Esophagus (tissue), 2 donors: ENCODE data around the gene SLC25A25. TPM values are rescaled to one million over a fixed set of nuclear protein-coding genes. Genes with fewer than 3 reads are reported as not detected.
"Not testable (repeated sequence)": the region's sequence is repeated elsewhere in the genome, so short reads cannot be mapped to it uniquely, and the experiment has no call there.

Experiments
- H3K27ac ChIP-seq, 2 donors: one replicate each; pipeline ENCODE4 v1.5.1; 2013; ENCODE audit warnings: low read depth in 2 of 2, mild to moderate bottlenecking in 2 of 2, inconsistent platforms in 1 of 2, low read length in 1 of 2, moderate library complexity in 1 of 2
- H3K27me3 ChIP-seq, 2 donors: one replicate each; pipeline ENCODE4 v1.6.1; 2013; ENCODE audit warnings: low read length in 2 of 2, control low read depth in 1 of 2, mild to moderate bottlenecking in 1 of 2; ENCODE audit not compliant: insufficient read depth in 2 of 2, control insufficient read depth in 1 of 2
- H3K36me3 ChIP-seq, 2 donors: one replicate each; pipeline ENCODE4 v1.6.1; 2013; ENCODE audit warnings: low read length in 1 of 2; ENCODE audit not compliant: control insufficient read depth in 2 of 2, insufficient read depth in 2 of 2
- H3K4me1 ChIP-seq, 2 donors: one replicate each; pipeline ENCODE4 v1.6.1; 2013; ENCODE audit warnings: low read length in 1 of 2; ENCODE audit not compliant: control insufficient read depth in 2 of 2, insufficient read depth in 2 of 2
- H3K4me3 ChIP-seq, 2 donors: one replicate each; pipeline ENCODE4 v1.5.1; 2013; ENCODE audit warnings: low read length in 2 of 2, mild to moderate bottlenecking in 2 of 2, low read depth in 1 of 2, moderate library complexity in 1 of 2
- H3K9me3 ChIP-seq, 2 donors: one replicate each; pipeline ENCODE4 v1.6.1; 2013; ENCODE audit warnings: mild to moderate bottlenecking in 2 of 2, low read depth in 1 of 2, low read length in 1 of 2, moderate library complexity in 1 of 2; ENCODE audit not compliant: control insufficient read depth in 2 of 2, insufficient read depth in 1 of 2
- WGBS, 2 donors: extraction: QIAGEN DNeasy Blood & Tissue Kit; methylation state at CpG; one replicate each; pipeline ENCODE4 v1.1.7; 2013; 5-methylcytosine and 5-hydroxymethylcytosine counted together
- polyA plus RNA-seq, 2 donors: library from polyadenylated mRNA; stranded (reverse); fragments of 200-250 nt; gene quantifications; one replicate each; pipeline ENCODE4 v1.2.3, GENCODE V29; 2013
- donor health status: healthy with polysubstance abuse.
- donor health status: Bipolar disorder and iron deficiency.

Gene SLC25A25
- polyA plus RNA-seq, 2 donors: 9.6 to 10.0 TPM

DNA sequence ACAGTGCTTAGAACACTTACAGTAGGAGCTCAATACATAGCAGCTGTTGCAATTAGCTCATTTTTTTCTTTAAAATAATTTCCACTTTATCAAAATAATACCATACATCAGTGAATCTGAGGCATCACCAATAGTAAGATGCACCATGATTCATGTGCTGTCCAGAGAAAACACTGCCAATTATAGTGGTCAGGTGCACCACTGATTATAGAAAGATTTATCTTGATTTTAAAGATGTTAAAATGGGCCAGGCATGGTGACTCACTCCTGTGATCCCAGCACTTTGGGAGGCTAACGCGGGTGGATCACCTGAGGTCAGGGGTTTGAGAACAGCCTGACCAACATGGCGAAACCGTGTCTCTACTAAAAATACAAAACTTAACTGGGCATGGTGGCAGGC is 40.3 kb upstream of the SLC25A25 start:
- Histone ChIP-seq H3K4me1 (no peaks in the 10 kb centered on the region), H3K36me3 (no peaks in the 10 kb centered on the region), H3K27me3 (no peaks in the 10 kb centered on the region), H3K27ac (no peak overlapping the region), H3K4me3 (no peak overlapping the region), H3K9me3 (no peaks in the 10 kb centered on the region)
- 87% methylated on average over 4 of the region's 4 CpGs for WGBS, 2 donors

DNA sequence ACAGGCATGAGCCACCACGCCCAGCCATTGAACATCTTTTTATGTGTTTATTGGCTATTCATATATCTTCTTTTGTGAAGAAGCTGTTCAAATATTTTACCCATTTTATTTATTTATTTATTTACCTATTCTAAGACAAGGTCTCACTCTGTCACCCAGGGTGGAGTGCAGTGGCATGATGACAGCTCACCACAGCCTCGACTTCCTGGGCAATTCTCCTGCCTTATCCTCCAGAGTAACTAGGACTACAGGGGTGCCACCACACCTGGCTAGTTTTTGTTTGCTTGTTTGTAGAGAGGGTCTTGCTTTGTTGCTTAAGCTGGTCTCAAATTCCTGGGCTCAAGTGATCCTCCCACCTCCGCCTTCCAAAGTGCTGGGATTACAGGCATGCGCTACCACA is 34.4 kb upstream of the SLC25A25 start:
- Histone ChIP-seq H3K36me3 (no peaks in the 10 kb centered on the region), H3K27me3 (no peaks in the 10 kb centered on the region), H3K4me1 (peaks cover 2 to 8% of the 10 kb centered on the region in 2 donors), H3K27ac (peak overlapping the region in 1 of 2 donors; percentile 71), H3K4me3 (no peak overlapping the region), H3K9me3 (no peaks in the 10 kb centered on the region)
- 74 to 80% methylated on average over 4 of the region's 4 CpGs for WGBS, 2 donors

DNA sequence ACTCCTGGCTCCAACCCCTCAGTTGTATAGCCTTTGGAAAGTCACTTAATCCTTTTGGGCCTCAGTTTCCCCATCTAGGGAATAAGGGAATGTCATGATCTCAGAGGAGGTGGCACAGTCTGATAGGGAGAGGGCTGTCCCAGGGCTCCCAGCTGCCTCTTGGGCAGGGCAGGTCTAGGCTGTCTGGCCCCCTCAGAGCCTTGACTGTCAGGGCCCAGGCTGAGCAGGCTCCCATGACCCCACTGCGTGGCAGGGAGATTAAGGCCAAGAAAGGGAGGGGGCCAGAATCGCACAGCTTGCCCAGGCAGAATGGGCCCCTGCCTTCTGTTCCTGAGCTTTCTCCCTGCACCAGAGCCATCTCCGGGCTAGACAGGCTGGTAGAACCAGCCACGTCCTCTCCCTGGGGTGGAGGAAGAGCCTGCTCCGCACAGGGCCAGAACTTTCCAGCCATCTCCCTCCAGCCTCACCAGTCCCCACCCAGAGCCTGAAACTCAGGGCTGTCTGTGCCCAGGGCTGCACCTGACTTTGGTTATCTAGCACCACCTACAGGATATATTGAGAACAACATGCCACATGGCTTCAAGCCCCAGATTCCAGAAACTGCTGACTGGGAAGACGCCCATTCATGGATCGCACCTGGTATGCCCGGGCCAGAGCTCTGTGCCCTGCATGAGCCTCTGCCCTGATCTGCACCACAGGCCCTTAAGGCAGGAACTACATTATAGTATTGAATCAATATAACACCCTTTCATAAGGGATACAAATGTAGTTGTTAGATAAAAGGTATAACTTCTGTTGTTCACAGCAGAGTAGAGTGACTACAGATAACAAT is 33.0 kb upstream of the SLC25A25 start:
- Histone ChIP-seq H3K27ac (peak overlapping the region; percentile 75 to 77), H3K4me1 (peaks cover 2 to 8% of the 10 kb centered on the region in 2 donors), H3K4me3 (no peak overlapping the region), H3K27me3 (no peaks in the 10 kb centered on the region), H3K9me3 (no peaks in the 10 kb centered on the region), H3K36me3 (no peaks in the 10 kb centered on the region)
- WGBS, 2 donors: 22% methylated on average over 8 of the region's 8 CpGs

DNA sequence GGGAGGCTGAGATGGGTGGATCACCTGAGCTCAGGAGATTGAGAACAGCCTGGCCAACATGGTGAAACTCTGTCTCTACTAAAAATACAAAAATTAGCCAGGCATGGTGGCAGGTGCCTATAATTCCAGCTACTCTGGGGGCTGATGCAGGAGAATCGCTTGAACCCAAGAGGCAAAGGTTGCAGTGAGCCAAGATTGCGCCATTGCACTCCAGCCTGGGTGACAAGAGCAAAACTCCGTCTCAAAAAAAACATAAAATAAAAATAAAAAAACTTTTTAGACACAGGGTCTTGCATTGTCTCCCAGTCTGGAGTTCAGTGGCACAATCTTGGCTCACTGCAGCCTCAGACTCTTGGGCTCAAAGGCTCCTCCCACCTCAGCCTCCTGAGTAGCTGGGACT is 31.5 kb upstream of the SLC25A25 start:
- 87 to 90% methylated on average over 3 of the region's 3 CpGs for WGBS, 2 donors
- not testable (repeated sequence) for H3K9me3 ChIP-seq, H3K36me3 ChIP-seq, H3K4me3 ChIP-seq, H3K27ac ChIP-seq, H3K4me1 ChIP-seq, H3K27me3 ChIP-seq

DNA sequence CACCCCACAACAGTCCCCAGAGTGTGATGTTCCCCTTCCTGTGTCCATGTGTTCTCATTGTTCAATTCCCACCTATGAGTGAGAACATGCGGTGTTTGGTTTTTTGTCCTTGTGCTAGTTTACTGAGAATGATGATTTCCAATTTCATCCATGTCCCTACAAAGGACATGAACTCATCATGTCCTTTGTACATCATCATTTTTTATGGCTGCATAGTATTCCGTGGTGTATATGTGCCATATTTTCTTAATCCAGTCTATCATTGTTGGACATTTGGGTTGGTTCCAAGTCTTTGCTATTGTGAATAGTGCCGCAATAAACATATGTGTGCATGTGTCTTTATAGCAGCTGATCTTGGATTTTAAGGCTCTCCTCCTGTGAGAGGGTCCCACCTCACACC is 27.2 kb upstream of the SLC25A25 start:
- WGBS, 2 donors: 61 to 90% methylated on average over 3 of the region's 3 CpGs

DNA sequence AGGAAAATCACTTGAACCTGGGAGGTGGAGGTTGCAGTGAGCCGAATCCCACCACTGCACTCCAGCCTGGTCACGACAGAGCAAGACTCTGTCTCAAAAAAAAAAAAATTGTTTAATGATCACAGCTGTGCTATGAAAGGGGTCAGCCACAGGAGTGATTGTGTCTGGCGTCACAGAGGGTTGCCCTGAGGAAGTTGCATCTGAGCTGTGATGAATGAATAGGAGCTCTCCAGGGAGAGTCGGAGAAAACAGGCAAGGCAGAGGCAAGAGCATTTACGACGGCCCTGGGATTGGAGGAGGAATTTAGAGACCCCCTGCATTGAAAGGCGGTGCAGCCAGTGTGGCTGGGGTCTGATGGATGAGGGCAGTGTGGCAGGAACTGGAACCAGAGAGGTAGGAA is 26.0 kb upstream of the SLC25A25 start:
- Histone ChIP-seq H3K4me1 (no peaks in the 10 kb centered on the region), H3K27ac (no peak overlapping the region), H3K36me3 (no peaks in the 10 kb centered on the region), H3K27me3 (no peaks in the 10 kb centered on the region), H3K4me3 (no peak overlapping the region), H3K9me3 (no peaks in the 10 kb centered on the region)
- 86 to 88% methylated on average over 7 of the region's 7 CpGs for WGBS, 2 donors

More for the DNA sequence above, 27.2 kb upstream of the SLC25A25 start:
- H3K4me1 ChIP-seq, H3K27ac ChIP-seq, H3K9me3 ChIP-seq, H3K36me3 ChIP-seq, H3K4me3 ChIP-seq, H3K27me3 ChIP-seq: not testable (repeated sequence)

DNA sequence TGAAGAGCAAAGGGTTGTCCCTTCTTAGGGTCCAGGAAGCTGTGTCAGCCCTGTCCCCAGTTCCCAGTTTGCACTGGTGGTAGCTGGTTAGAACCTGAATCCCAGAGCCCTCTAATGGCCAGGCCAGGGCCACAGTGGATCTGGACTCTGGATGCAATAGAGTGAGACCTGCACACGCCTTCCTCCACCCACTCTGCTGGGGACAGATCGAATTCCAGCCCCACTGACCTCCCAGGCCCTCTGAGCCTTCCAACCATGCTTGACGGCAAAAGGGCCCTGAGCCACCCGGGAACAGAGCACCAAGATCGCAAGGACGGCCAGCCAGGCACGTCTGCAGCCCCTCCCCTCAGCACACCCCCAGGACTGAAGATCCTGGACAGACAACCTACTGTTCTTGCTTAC is 24.6 kb upstream of the SLC25A25 start:
- no peak overlapping the region for H3K27ac ChIP-seq
- no peaks in the 10 kb centered on the region for H3K36me3 ChIP-seq
- H3K27me3 ChIP-seq: no peaks in the 10 kb centered on the region
- 55 to 64% methylated on average over 7 of the region's 7 CpGs for WGBS, 2 donors
- H3K4me3 ChIP-seq: no peak overlapping the region
- no peaks in the 10 kb centered on the region for H3K4me1 ChIP-seq
- H3K9me3 ChIP-seq: no peaks in the 10 kb centered on the region

DNA sequence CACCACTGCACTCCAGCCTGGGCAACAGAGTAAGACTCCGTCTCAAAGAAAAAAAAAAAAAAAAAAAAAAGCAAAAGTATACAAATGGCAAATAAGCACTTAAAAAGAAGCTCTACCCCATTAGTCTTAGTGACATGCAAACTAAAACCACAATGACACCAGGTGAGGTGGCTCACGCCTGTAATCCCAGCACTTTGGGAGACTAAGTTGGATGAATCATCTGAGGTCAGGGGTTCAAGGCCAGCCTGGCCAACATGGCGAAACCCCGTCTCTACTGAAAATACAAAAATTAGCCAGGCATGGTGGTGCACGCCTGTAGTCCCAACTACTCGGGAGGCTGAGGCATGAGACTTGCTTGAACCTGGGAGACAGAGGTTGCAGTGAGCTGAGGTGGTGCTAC is 22.6 kb upstream of the SLC25A25 start:
- H3K4me1 ChIP-seq, H3K36me3 ChIP-seq, H3K27ac ChIP-seq, H3K27me3 ChIP-seq, H3K9me3 ChIP-seq, H3K4me3 ChIP-seq: not testable (repeated sequence)
- WGBS, 2 donors: 80 to 82% methylated on average over 6 of the region's 6 CpGs

DNA sequence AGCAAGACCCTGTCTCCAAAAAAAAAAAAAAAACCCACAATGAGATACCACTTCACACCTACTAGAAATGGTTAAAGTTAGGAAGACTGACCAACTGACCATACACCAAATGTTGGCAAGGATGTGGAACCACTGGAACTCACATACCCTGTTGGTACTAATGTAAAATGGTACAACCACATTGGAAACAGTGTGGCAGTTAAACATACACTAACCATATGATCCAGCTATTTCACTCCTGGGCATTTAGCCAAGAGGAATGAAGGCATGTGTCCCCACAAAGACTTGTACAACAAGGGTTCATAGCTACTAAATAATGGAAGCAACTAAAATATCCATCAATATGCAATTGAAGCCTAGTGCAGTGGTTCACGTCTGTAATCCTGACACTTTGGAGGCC is 22.2 kb upstream of the SLC25A25 start:
- peaks cover 0 to 3% of the 10 kb centered on the region in 2 donors for H3K4me1 ChIP-seq
- H3K27ac ChIP-seq: no peak overlapping the region
- H3K36me3 ChIP-seq: no peaks in the 10 kb centered on the region
- 81 to 83% methylated on average over 1 of the region's 1 CpG for whole genome bisulfite sequencing, 2 donors
- H3K9me3 ChIP-seq: no peaks in the 10 kb centered on the region
- no peaks in the 10 kb centered on the region for H3K27me3 ChIP-seq
- H3K4me3 ChIP-seq: no peak overlapping the region

DNA sequence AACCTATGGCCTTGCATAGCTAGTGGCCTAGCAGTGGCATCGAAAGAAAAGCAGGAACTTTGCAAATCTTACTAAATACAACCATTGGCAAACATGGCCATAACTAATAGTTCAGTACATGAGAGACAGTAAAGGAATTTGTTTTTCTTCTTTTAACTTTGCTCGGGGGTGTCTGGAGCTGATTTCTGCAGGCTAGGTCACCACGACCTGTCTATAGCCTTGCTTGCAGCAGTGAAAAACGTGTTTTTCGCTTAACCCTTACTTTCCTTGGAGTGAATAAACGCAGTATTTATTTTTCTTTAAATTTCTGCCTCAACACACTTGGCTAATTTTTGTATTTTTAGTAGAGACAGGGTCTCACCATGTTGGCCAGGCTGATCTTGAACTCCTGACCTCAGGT is 20.8 kb upstream of the SLC25A25 start:
- no peaks in the 10 kb centered on the region for H3K36me3 ChIP-seq
- no peaks in the 10 kb centered on the region for H3K27me3 ChIP-seq
- H3K27ac ChIP-seq: no peak overlapping the region
- WGBS, 2 donors: 85 to 86% methylated on average over 6 of the region's 6 CpGs
- no peak overlapping the region for H3K4me3 ChIP-seq
- H3K4me1 ChIP-seq: peaks cover 0 to 13% of the 10 kb centered on the region in 2 donors
- no peaks in the 10 kb centered on the region for H3K9me3 ChIP-seq
